PFSK-1 (cell line): ENCODE measurements around the gene JAKMIP2.

ENCODE experiments used
- FOXP2 ChIP-seq: optimal IDR thresholded peaks from 2 replicates; pipeline ENCODE3; 2011; ENCODE audit warnings: borderline replicate concordance, control low read depth, inconsistent platforms; ENCODE audit not compliant: insufficient read depth; ENCODE audit errors: extremely low read length, extremely low read depth
- POLR2AphosphoS5 ChIP-seq: IDR thresholded peaks from 2 replicates; pipeline ENCODE4 v1.6.1; 2012; ENCODE audit warnings: low read depth, mild to moderate bottlenecking, control low read depth, low read length, moderate library complexity
- REST ChIP-seq, 2 experiments: IDR thresholded peaks; 2 replicates each; pipeline versions ENCODE4 v1.6.1 to v1.8.0; 2011 to 2012; ENCODE audit warnings: low read depth in 2 of 2, low read length in 2 of 2, control low read depth in 1 of 2, inconsistent platforms in 1 of 2, mild to moderate bottlenecking in 1 of 2, moderate library complexity in 1 of 2; ENCODE audit not compliant: insufficient read depth in 1 of 2
- SIN3A ChIP-seq: IDR thresholded peaks from 2 replicates; pipeline ENCODE4 v1.6.1; 2012; ENCODE audit warnings: mild to moderate bottlenecking, low read length, moderate library complexity, borderline replicate concordance; ENCODE audit not compliant: insufficient read depth
- TAF1 ChIP-seq: IDR thresholded peaks from 2 replicates; pipeline ENCODE4 v1.6.1; 2012; ENCODE audit warnings: low read length, control low read depth, borderline replicate concordance; ENCODE audit not compliant: insufficient read depth

GRCh38 chr5:147661541-147661940 is 121.0 kb downstream of the JAKMIP2 start:
- TF ChIP-seq POLR2AphosphoS5 (no peak), TAF1 (no peak), FOXP2 (no peak), SIN3A (no peak), REST (IDR thresholded peaks at IDR 0.05; ENCODE audit: insufficient read depth in 1 of 2, low read depth in 2 of 2, low read length in 2 of 2) (no peak)
